ENCODE results near the gene SPACA5. TPM values are rescaled to one million over a fixed set of nuclear protein-coding genes. Genes with fewer than 3 reads are reported as not detected.
"Not testable (repeated sequence)": the region's sequence is repeated elsewhere in the genome, so short reads cannot be mapped to it uniquely, and the experiment has no call there.

SPACA5 gene
- total and polyA plus RNA-seq, 2 donors (not counting 3 experiments of a cell fraction or from before 2014, with no cell fraction given): not detected

GRCh38 chrX:47960406-47960805 lies 46.4 kb upstream of the SPACA5 start:
- ChIA-PET CTCF (no interaction called here), POLR2A (no interaction called here)
- Histone ChIP-seq H3K4me1 (ENCODE audit: control insufficient read depth, extremely low read depth, insufficient read depth, low read length) (no peaks in the 10 kb centered on the region), H3K4me2 (ENCODE audit: insufficient read depth, low read length) (no peak overlapping the region), H4K20me1 (replicated peaks; ENCODE audit: control insufficient read depth, extremely low read depth, insufficient read depth, low read length) (no peaks in the 10 kb centered on the region), H3K36me3 (ENCODE audit: control insufficient read depth in 2 of 2, extremely low read depth in 1 of 2, insufficient read depth in 2 of 2, low read length in 2 of 2) (no peaks in the 10 kb centered on the region), H3K27me3 (ENCODE audit: control insufficient read depth in 2 of 2, insufficient read depth in 2 of 2, low read length in 2 of 2) (no peaks in the 10 kb centered on the region), H3K9ac (replicated peaks; ENCODE audit: extremely low read depth, insufficient read depth, low read length) (no peak overlapping the region), H3K9me3 (replicated peaks; ENCODE audit: control insufficient read depth, insufficient read depth, low read length) (no peaks in the 10 kb centered on the region), H3K4me3 (replicated peaks in 1 of 3; ENCODE audit: insufficient read depth in 1 of 3, low read depth in 1 of 3, low read length in 3 of 3) (no peak overlapping the region), H3K9me1 (replicated peaks; ENCODE audit: control insufficient read depth, extremely low read depth, insufficient read depth, low read length) (no peaks in the 10 kb centered on the region), H3K79me2 (ENCODE audit: control insufficient read depth, insufficient read depth, low read length) (no peaks in the 10 kb centered on the region), H2AFZ (ENCODE audit: low read depth, low read length) (no peak overlapping the region), H3K27ac (ENCODE audit: insufficient read depth, low read depth, low read length) (no peak overlapping the region)
- FAIRE-seq: no peak
- no peak for TF ChIP-seq CTCF (IDR thresholded peaks at IDR 0.05; ENCODE audit: extremely low read depth in 1 of 2, insufficient read depth in 1 of 2, low read depth in 1 of 2, low read length in 2 of 2)
- TF ChIP-seq POLR2AphosphoS5 (IDR thresholded peaks at IDR 0.05; ENCODE audit: insufficient read depth, low read depth, low read length): no peak
- TF ChIP-seq MYC (IDR thresholded peaks at IDR 0.05; ENCODE audit: low read depth, low read length): no peak
- no peak for TF ChIP-seq FOS (IDR thresholded peaks at IDR 0.05; ENCODE audit: borderline replicate concordance, insufficient read depth, low read length)
- dilution Hi-C loops (cut with MboI; ENCODE audit: extremely low pct_ligation_motif_present, low sequenced_read_pairs): no loop called here
- no TSS peak for BruUV-seq (replicated peaks)
- DNase-seq (ENCODE audit: low read depth, low spot score): no peak
- intact Hi-C loops (cut with micrococcal nuclease): no loop called here

- H3K9me1 ChIP-seq (replicated peaks; ENCODE audit: control insufficient read depth, extremely low read depth, insufficient read depth, low read length); intact Hi-C loops (cut with micrococcal nuclease); H3K9me3 ChIP-seq (replicated peaks; ENCODE audit: control insufficient read depth, insufficient read depth, low read length); BruUV-seq (replicated peaks); DNase-seq (ENCODE audit: low read depth, low spot score); H3K4me2 ChIP-seq (ENCODE audit: insufficient read depth, low read length); H3K4me1 ChIP-seq (ENCODE audit: control insufficient read depth, extremely low read depth, insufficient read depth, low read length); CTCF ChIA-PET; H3K27me3 ChIP-seq (ENCODE audit: control insufficient read depth in 2 of 2, insufficient read depth in 2 of 2, low read length in 2 of 2); H2AFZ ChIP-seq (ENCODE audit: low read depth, low read length); H3K36me3 ChIP-seq (ENCODE audit: control insufficient read depth in 2 of 2, extremely low read depth in 1 of 2, insufficient read depth in 2 of 2, low read length in 2 of 2); dilution Hi-C loops (cut with MboI; ENCODE audit: extremely low pct_ligation_motif_present, low sequenced_read_pairs); H4K20me1 ChIP-seq (replicated peaks; ENCODE audit: control insufficient read depth, extremely low read depth, insufficient read depth, low read length); H3K79me2 ChIP-seq (ENCODE audit: control insufficient read depth, insufficient read depth, low read length); H3K9ac ChIP-seq (replicated peaks; ENCODE audit: extremely low read depth, insufficient read depth, low read length); FAIRE-seq; H3K4me3 ChIP-seq (replicated peaks in 1 of 3; ENCODE audit: insufficient read depth in 1 of 3, low read depth in 1 of 3, low read length in 3 of 3); POLR2A ChIA-PET; H3K27ac ChIP-seq (ENCODE audit: insufficient read depth, low read depth, low read length): not testable (repeated sequence)
Observed at GRCh38 chrX:47961830-47962229, 45.0 kb upstream of the SPACA5 start.

GRCh38 chrX:47965526-47965925 lies 41.3 kb upstream of the SPACA5 start:
- POLR2A ChIA-PET; H3K9me1 ChIP-seq (replicated peaks; ENCODE audit: control insufficient read depth, extremely low read depth, insufficient read depth, low read length); H3K36me3 ChIP-seq (ENCODE audit: control insufficient read depth in 2 of 2, extremely low read depth in 1 of 2, insufficient read depth in 2 of 2, low read length in 2 of 2); BruUV-seq (replicated peaks); H3K4me1 ChIP-seq (ENCODE audit: control insufficient read depth, extremely low read depth, insufficient read depth, low read length); H3K9me3 ChIP-seq (replicated peaks; ENCODE audit: control insufficient read depth, insufficient read depth, low read length); FAIRE-seq; H3K27me3 ChIP-seq (ENCODE audit: control insufficient read depth in 2 of 2, insufficient read depth in 2 of 2, low read length in 2 of 2); H3K4me2 ChIP-seq (ENCODE audit: insufficient read depth, low read length); H3K9ac ChIP-seq (replicated peaks; ENCODE audit: extremely low read depth, insufficient read depth, low read length); dilution Hi-C loops (cut with MboI; ENCODE audit: extremely low pct_ligation_motif_present, low sequenced_read_pairs); DNase-seq (ENCODE audit: low read depth, low spot score); CTCF ChIA-PET; H2AFZ ChIP-seq (ENCODE audit: low read depth, low read length); H4K20me1 ChIP-seq (replicated peaks; ENCODE audit: control insufficient read depth, extremely low read depth, insufficient read depth, low read length); H3K79me2 ChIP-seq (ENCODE audit: control insufficient read depth, insufficient read depth, low read length); intact Hi-C loops (cut with micrococcal nuclease); H3K27ac ChIP-seq (ENCODE audit: insufficient read depth, low read depth, low read length); H3K4me3 ChIP-seq (replicated peaks in 1 of 3; ENCODE audit: insufficient read depth in 1 of 3, low read depth in 1 of 3, low read length in 3 of 3): not testable (repeated sequence)
